HCT116 (cell line): ENCODE measurements around the gene SMIM11. TPM values are rescaled to one million over a fixed set of nuclear protein-coding genes. Genes with fewer than 3 reads are reported as not detected.

ENCODE experiments used
- ATAC-seq: fragments of 200-7000 bp; cut with Tn5 transposase; 2 replicates; pipeline ENCODE4 v1.9.1; 2020; ENCODE audit warnings: mild to moderate bottlenecking, moderate library complexity
- BruUV-seq: library from RNA; stranded (reverse); fragments of 400-500 nt; replicated peaks from 2 replicates; lab custom pipeline; 2021; lab: Mats Ljungman, UMichigan
- CTCF ChIA-PET: fragments of 300-600 bp; sonication (Branson Sonifier 250); formaldehyde crosslinking; loops from one replicate; lab custom pipeline; 2021; ENCODE audit warnings: antibody characterized with exemption; lab: Charles Lee
- POLR2A ChIA-PET: fragments of 300-600, 350-600 bp; sonication (Branson Sonifier 250); formaldehyde crosslinking; loops from one replicate; lab custom pipeline; 2021; ENCODE audit warnings: antibody characterized with exemption; lab: Charles Lee
- RAD21 ChIA-PET, 2 experiments: fragments of 300-600 bp; sonication (Branson Sonifier 250); formaldehyde crosslinking; loops; one replicate each; lab custom pipeline; 2023; ENCODE audit warnings: low total read pairs in 2 of 2; ENCODE audit not compliant: uncharacterized antibody in 2 of 2, unreplicated experiment in 2 of 2, low non-redundant PET in 1 of 2; lab: Charles Lee
- DNase-seq: peaks from one replicate; pipeline ENCODE4 v3.0.0-alpha.2; 2010; ENCODE audit warnings: low read depth, low spot score
- H2AFZ ChIP-seq: fragments of 200-600 bp; shearing (Covaris generic), sonication (generic); 2 replicates; pipeline ENCODE4 v1.6.1; 2017; ENCODE audit warnings: low read depth, mixed run types, mixed read lengths, antibody characterized with exemption, low read length; ENCODE audit not compliant: poor library complexity, severe bottlenecking
- H3K27ac ChIP-seq: 2 replicates; pipeline ENCODE4 v1.5.1; 2012; ENCODE audit warnings: low read depth, low read length
- H3K27me3 ChIP-seq: fragments of 200-600 bp; sonication (generic); 2 replicates; pipeline ENCODE4 v1.6.1; 2016; ENCODE audit warnings: mixed run types, low read length, mixed read lengths; ENCODE audit not compliant: insufficient read depth
- H3K36me3 ChIP-seq, 2 experiments: fragments of 200-500 bp in 1 of 2; fragments of 200-600 bp in 1 of 2; sonication (Bioruptor generic) in 1 of 2; sonication (generic) in 1 of 2; 2 replicates each; pipeline versions ENCODE4 v1.5.1 to v1.6.1; 2014 to 2016; ENCODE audit warnings: low read length in 2 of 2, inconsistent platforms in 1 of 2, mixed read lengths in 1 of 2, mixed run types in 1 of 2; ENCODE audit not compliant: insufficient read depth in 2 of 2, control insufficient read depth in 1 of 2
- H3K4me1 ChIP-seq, 2 experiments: fragments of 200-600 bp in 1 of 2; sonication (generic) in 1 of 2; 2 replicates each; pipeline versions ENCODE4 v1.5.1 to v1.6.1; 2012 to 2017; ENCODE audit warnings: low read length in 2 of 2, inconsistent platforms in 1 of 2, mild to moderate bottlenecking in 1 of 2, mixed read lengths in 1 of 2, mixed run types in 1 of 2, moderate library complexity in 1 of 2; ENCODE audit not compliant: insufficient read depth in 2 of 2, control insufficient read depth in 1 of 2
- H3K4me2 ChIP-seq: fragments of 200-600 bp; sonication (generic); 2 replicates; pipeline ENCODE4 v1.6.1; 2017; ENCODE audit warnings: mixed run types, low read length, mixed read lengths
- H3K4me3 ChIP-seq, 2 experiments: fragments of 200-600 bp in 1 of 2; sonication (generic) in 1 of 2; replicated peaks in 1 of 2; 2 replicates each; pipeline ENCODE4 v1.5.1; 2011 to 2016; ENCODE audit warnings: low read length in 2 of 2, control low read depth in 1 of 2, low read depth in 1 of 2, mild to moderate bottlenecking in 1 of 2, mixed read lengths in 1 of 2, mixed run types in 1 of 2
- H3K79me2 ChIP-seq: fragments of 200-600 bp; sonication (generic); 2 replicates; pipeline ENCODE4 v1.6.1; 2017; ENCODE audit warnings: mild to moderate bottlenecking, mixed run types, low read length, moderate library complexity, mixed read lengths; ENCODE audit not compliant: insufficient read depth
- H3K9ac ChIP-seq: fragments of 200-600 bp; sonication (generic); 2 replicates; pipeline ENCODE4 v1.6.1; 2016; ENCODE audit warnings: low read length, mixed read lengths
- H3K9me2 ChIP-seq: fragments of 200-600 bp; sonication (generic), shearing (Covaris generic); 2 replicates; pipeline ENCODE4 v1.6.1; 2017; ENCODE audit warnings: mixed run types, mild to moderate bottlenecking, moderate library complexity; ENCODE audit not compliant: insufficient read depth
- H3K9me3 ChIP-seq, 2 experiments: fragments of 200-500 bp in 1 of 2; fragments of 200-600 bp in 1 of 2; sonication (Bioruptor generic) in 1 of 2; sonication (generic) in 1 of 2; 2 replicates each; pipeline ENCODE4 v1.6.1; 2014 to 2017; ENCODE audit warnings: low read length in 2 of 2, mixed read lengths in 2 of 2, inconsistent platforms in 1 of 2, low read depth in 1 of 2, mild to moderate bottlenecking in 1 of 2, mixed run types in 1 of 2, moderate library complexity in 1 of 2; ENCODE audit not compliant: control insufficient read depth in 1 of 2, insufficient read depth in 1 of 2
- H4K20me1 ChIP-seq: fragments of 200-600 bp; sonication (generic), shearing (Covaris generic); 2 replicates; pipeline ENCODE4 v1.6.1; 2017; ENCODE audit warnings: mixed run types, mild to moderate bottlenecking, moderate library complexity; ENCODE audit not compliant: insufficient read depth
- EGR1 ChIP-seq: IDR thresholded peaks from 2 replicates; pipeline ENCODE4 v1.6.1; 2012; ENCODE audit warnings: low read depth
- RAD21 ChIP-seq: IDR thresholded peaks from 2 replicates; pipeline ENCODE4 v1.6.1; 2012; ENCODE audit warnings: low read depth, mild to moderate bottlenecking
- ZFX ChIP-seq: fragments of 450-650 bp; IDR thresholded peaks from 2 replicates; pipeline ENCODE4 v1.6.1; 2017
- ZNF274 ChIP-seq: fragments of 200-500 bp; sonication (Bioruptor generic); IDR thresholded peaks from 2 replicates; pipeline ENCODE4 v1.6.1; 2014; ENCODE audit warnings: mild to moderate bottlenecking, low read depth, low read length, inconsistent platforms
- intact Hi-C: fragments of 100-400 bp; cut with micrococcal nuclease; formaldehyde crosslinking; loops from 2 replicates; pipeline ENCODE4 v1.10.0; 2022
- total RNA-seq: library from RNA; stranded (reverse); gene quantifications from one replicate; pipeline ENCODE4 v1.2.1, GENCODE V29; 2021; ENCODE audit not compliant: unreplicated experiment

Gene SMIM11
- total RNA-seq, 1 experiment from 2014 or later: 18.9 TPM

- H3K9me2 ChIP-seq: no peaks in the 10 kb centered on the region
- H2AFZ ChIP-seq: no peak overlapping the region
- H3K36me3 ChIP-seq: no peaks in the 10 kb centered on the region
- ATAC-seq (no peak), DNase-seq (no peak)
- no peak overlapping the region for H3K4me3 ChIP-seq
- BruUV-seq: no TSS peak
- H3K4me2 ChIP-seq: no peak overlapping the region
- H3K27me3 ChIP-seq: no peaks in the 10 kb centered on the region
- ChIA-PET POLR2A (no interaction called here), RAD21 (no interaction called here), CTCF (interaction anchor here (0.8 to 1.4 kb wide), 2 partner anchors 14 to 429 kb away, joined by 3 to 4 read pairs; no protein-coding TSS in a partner anchor)
- H3K9me3 ChIP-seq: no peaks in the 10 kb centered on the region
- intact Hi-C loops: no loop called here
- H3K79me2 ChIP-seq: no peaks in the 10 kb centered on the region
- no peak overlapping the region for H3K9ac ChIP-seq
- no peak overlapping the region for H3K27ac ChIP-seq
- peaks cover 0 to 2% of the 10 kb centered on the region in 2 experiments; a peak in 1 of 4 replicates for H3K4me1 ChIP-seq
- H4K20me1 ChIP-seq: no peaks in the 10 kb centered on the region
- no peak for TF ChIP-seq EGR1
- no peak for TF ChIP-seq ZNF274
- TF ChIP-seq ZFX: no peak
- TF ChIP-seq, all 23 proteins: peak for 0
These were observed 22.1 kb upstream of the SMIM11 start for GRCh38 chr21:34353182-34353581.

GRCh38 chr21:34354836-34355235 lies 20.5 kb upstream of the SMIM11 start:
- no peak overlapping the region for H3K4me3 ChIP-seq
- ChIA-PET POLR2A (no interaction called here), CTCF (no interaction called here)
- H3K4me1 ChIP-seq: no peaks in the 10 kb centered on the region
- no peaks in the 10 kb centered on the region for H3K36me3 ChIP-seq
- DNase-seq: no peak
- no peaks in the 10 kb centered on the region for H3K9me2 ChIP-seq
- no peak for TF ChIP-seq RAD21
- TF ChIP-seq, all 23 proteins: peak for 0
- Histone ChIP-seq H4K20me1 (no peaks in the 10 kb centered on the region), H3K9ac (no peak overlapping the region), H3K27ac (no peak overlapping the region), H3K4me2 (no peak overlapping the region), H3K9me3 (no peaks in the 10 kb centered on the region), H3K79me2 (no peaks in the 10 kb centered on the region), H2AFZ (no peak overlapping the region), H3K27me3 (no peaks in the 10 kb centered on the region)
- RAD21 ChIA-PET: no interaction called here
- no peak for ATAC-seq
- intact Hi-C loops: no loop called here
- no TSS peak for BruUV-seq
